ENCODE measurements around the gene HDAC4.

GRCh38 chr2:239151201-239152131, 249.4 kb downstream of the HDAC4 start:
- TF ChIP-seq CTCF (conservative IDR thresholded peaks at IDR 0.05) (no peak), EZH2 (IDR thresholded peaks at IDR 0.05; ENCODE audit: low read depth) (no peak)
